Astrocyte of the cerebellum (primary cell): ENCODE results near the gene GRP.

Source experiments
- DNase-seq: peaks from one replicate; pipeline ENCODE4 v3.0.0-alpha.2; 2011; ENCODE audit warnings: low read depth
- H3K4me3 ChIP-seq: 2 replicates; pipeline ENCODE4 v1.5.1; 2011; ENCODE audit warnings: mild to moderate bottlenecking, low read depth, low read length, moderate library complexity
- in situ Hi-C: cut with HindIII; loops from 2 replicates; pipeline ENCODE4 v1.10.0; 2017; ENCODE audit warnings: low sequenced_read_pairs
- TF ChIP-seq, protein P1 (sequence below): IDR thresholded peaks from 2 replicates; pipeline ENCODE4 v1.5.1; 2012; ENCODE audit warnings: low read length, low read depth, moderate library complexity, mild to moderate bottlenecking; ENCODE audit errors: missing control alignments

GRP gene

GRCh38 chr18:59219672-59220163 lies at the start of gene GRP:
TSS of gene GRP (plus strand) at chr18:59220158. CDS start at chr18:59220266, 108 bp downstream.
- no peak for DNase-seq
- in situ Hi-C loops: no loop called here
- no peak within 1 kb of the TSS for H3K4me3 ChIP-seq
- TF ChIP-seq, protein P1, sequence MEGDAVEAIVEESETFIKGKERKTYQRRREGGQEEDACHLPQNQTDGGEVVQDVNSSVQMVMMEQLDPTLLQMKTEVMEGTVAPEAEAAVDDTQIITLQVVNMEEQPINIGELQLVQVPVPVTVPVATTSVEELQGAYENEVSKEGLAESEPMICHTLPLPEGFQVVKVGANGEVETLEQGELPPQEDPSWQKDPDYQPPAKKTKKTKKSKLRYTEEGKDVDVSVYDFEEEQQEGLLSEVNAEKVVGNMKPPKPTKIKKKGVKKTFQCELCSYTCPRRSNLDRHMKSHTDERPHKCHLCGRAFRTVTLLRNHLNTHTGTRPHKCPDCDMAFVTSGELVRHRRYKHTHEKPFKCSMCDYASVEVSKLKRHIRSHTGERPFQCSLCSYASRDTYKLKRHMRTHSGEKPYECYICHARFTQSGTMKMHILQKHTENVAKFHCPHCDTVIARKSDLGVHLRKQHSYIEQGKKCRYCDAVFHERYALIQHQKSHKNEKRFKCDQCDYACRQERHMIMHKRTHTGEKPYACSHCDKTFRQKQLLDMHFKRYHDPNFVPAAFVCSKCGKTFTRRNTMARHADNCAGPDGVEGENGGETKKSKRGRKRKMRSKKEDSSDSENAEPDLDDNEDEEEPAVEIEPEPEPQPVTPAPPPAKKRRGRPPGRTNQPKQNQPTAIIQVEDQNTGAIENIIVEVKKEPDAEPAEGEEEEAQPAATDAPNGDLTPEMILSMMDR: no peak

GRCh38 chr18:59172664-59173249 lies 47.2 kb upstream of the GRP start:
- no peak for DNase-seq
- H3K4me3 ChIP-seq: no peak overlapping the region
- in situ Hi-C loops: no loop called here
- TF ChIP-seq, protein P1: no peak

GRCh38 chr18:59177485-59177884 lies 42.5 kb upstream of the GRP start:
- H3K4me3 ChIP-seq: no peak overlapping the region
- TF ChIP-seq, protein P1: no peak
- DNase-seq: no peak
- in situ Hi-C loops: no loop called here

DNA sequence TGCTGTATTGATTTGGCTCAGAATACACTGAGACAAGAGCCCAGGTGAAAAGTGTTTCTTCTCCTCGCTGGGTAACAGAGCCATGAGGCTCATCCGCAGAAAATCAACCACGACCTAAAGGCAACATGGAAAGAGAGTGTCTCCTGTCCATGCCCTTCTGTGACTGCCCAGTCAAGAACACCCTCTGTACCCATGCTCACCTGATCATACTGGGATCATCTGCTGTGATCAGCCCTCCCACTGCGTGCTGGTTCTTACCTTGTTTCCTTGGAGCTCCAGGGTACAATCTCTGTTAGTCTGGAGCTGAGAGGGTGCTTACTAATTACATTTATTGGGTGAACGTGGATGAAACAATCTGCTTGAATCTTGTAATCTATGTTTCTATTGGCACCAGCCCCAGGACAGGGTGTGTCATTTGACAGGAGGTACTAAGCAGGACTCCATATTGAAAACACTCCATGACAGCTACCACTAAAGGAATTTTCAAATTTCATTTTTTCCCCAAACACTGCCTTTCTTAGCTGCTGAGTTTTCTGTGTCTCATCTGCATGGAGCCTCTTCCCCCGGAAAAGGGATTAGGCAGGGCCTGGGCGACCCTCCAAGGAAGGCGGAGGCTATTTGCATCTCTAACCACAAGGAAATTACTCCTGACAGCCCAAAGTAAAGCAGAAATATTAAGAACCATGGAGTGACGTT lies 39.7 kb upstream of the GRP start:
- no peak overlapping the region for H3K4me3 ChIP-seq
- TF ChIP-seq, protein P1: no peak
- DNase-seq: no peak
- in situ Hi-C loops: no loop called here

DNA sequence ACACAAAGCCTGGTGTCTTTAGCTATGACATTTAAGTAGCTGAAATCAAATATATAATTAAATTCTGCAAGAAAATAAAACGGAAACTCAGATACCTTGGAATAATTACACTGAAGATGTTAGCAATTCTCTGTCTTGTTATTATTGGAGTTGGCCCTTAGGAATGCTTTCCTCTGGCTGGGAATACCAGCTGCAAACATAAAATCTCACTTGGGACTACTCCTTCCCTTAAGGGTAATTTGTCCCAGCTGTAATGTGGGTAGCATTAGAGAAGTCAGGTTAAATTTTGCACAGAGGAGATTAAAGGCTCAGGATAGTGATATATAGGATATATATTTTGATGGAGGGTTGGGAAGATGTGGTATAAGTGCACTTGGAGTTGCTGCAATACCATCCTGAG lies 37.3 kb upstream of the GRP start:
- in situ Hi-C loops: no loop called here
- no peak for DNase-seq
- TF ChIP-seq, protein P1: no peak
- no peak overlapping the region for H3K4me3 ChIP-seq

- no peak for DNase-seq
- in situ Hi-C loops: no loop called here
- TF ChIP-seq, protein P1: no peak
- no peak overlapping the region for H3K4me3 ChIP-seq
Measured at GRCh38 chr18:59189008-59189407, 30.9 kb upstream of the GRP start.
